Right lobe of liver (tissue), 4 donors: ENCODE measurements around the gene LEMD3.

Experiments used
- CTCF ChIP-seq, 4 donors: fragments of 200-600 bp in 3 of 4; fragments of 450-650 bp in 1 of 4; IDR thresholded peaks; one replicate each; pipeline versions ENCODE4 v1.5.1 to v1.8.0; 2016 to 2022; ENCODE audit warnings: antibody characterized with exemption in 4 of 4, mild to moderate bottlenecking in 2 of 4
- POLR2A ChIP-seq: fragments of 450-650 bp; IDR thresholded peaks from one replicate; pipeline ENCODE4 v1.6.1; 2017; ENCODE audit warnings: antibody characterized with exemption, mild to moderate bottlenecking
- donor health status: DM: no; HTN: no; CAD: no.
- donor health status: DM: no; HTN: no; CAD: no.
- donor health status: DM: no; HTN: yes; CAD: no.

DNA sequence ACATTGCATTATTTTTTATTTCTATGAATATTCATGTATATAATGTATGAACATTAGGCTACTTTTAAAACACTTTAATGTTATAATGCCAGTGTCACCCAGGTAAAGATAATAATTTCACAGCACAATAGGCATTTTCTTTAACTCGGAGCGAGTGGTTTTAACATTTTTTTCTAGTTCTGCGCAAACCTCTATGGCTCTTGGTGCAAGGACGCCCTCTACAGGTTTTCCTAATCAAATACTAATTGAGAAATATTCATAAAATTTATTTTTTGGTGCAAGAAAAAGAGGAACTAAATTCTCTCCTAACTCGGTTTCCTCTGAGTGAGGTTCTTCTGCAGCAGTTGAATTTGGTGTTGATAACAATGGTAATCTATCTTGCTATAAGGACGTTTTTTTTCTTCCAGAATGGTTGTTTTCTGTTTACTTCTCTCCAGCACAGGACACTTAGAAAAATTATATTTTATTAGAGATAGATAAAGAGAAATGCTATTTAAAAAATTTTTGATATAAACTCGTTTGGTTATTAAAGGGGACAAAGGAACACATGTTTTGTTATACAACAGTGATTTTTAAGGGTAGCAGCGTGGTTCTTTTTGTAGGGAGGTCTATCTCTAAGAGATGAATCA, 45.8 kb upstream of the LEMD3 start:
- TF ChIP-seq CTCF (IDR thresholded peaks at IDR 0.05): peak; percentile 51 to 67 (median 57)
- TF ChIP-seq POLR2A: no peak
